Measurements from ENCODE around the gene ITIH2. TPM values are rescaled to one million over a fixed set of nuclear protein-coding genes. Genes with fewer than 3 reads are reported as not detected.
"Not testable (repeated sequence)": the region's sequence is repeated elsewhere in the genome, so short reads cannot be mapped to it uniquely, and the experiment has no call there.

Gene ITIH2
- total and polyA plus RNA-seq, 7 donors: not detected

- Histone ChIP-seq H3K4me1 (no peaks in the 10 kb centered on the region), H3K36me3 (peaks cover 6 to 79% (median 32%) of the 10 kb centered on the region in 4 donors), H3K9me3 (no peaks in the 10 kb centered on the region), H3K27ac (no peak overlapping the region), H3K4me3 (no peak overlapping the region), H3K27me3 (no peaks in the 10 kb centered on the region)
- intact Hi-C loops (cut with DNase I): no loop called here
- DNase-seq: no peak
- TF ChIP-seq POLR2AphosphoS5 (IDR thresholded peaks at IDR 0.05) (no peak), POLR2A (IDR thresholded peaks at IDR 0.05) (no peak), EP300 (IDR thresholded peaks at IDR 0.05) (no peak), CTCF (IDR thresholded peaks at IDR 0.05) (no peak)
- WGBS, 2 donors: 95 to 98% methylated on average over 7 of the region's 7 CpGs
These were observed 65.3 kb downstream of the ITIH2 start for GRCh38 chr10:7768417-7768816.

GRCh38 chr10:7773845-7774801, 71.0 kb downstream of the ITIH2 start:
- no peak overlapping the region for H3K27ac ChIP-seq
- TF ChIP-seq CTCF (IDR thresholded peaks at IDR 0.05): no peak
- no peak for TF ChIP-seq POLR2AphosphoS5 (IDR thresholded peaks at IDR 0.05)
- no peak for TF ChIP-seq EP300 (IDR thresholded peaks at IDR 0.05)
- no peak for TF ChIP-seq POLR2A (IDR thresholded peaks at IDR 0.05)
- WGBS, 2 donors: 40 to 61% methylated on average over 10 of the region's 10 CpGs
- intact Hi-C loops (cut with DNase I): no loop called here
- H3K4me3 ChIP-seq: no peak overlapping the region
- H3K36me3 ChIP-seq: peaks cover 3 to 80% (median 43%) of the 10 kb centered on the region in 4 donors
- DNase-seq: no peak
- H3K27me3 ChIP-seq: no peaks in the 10 kb centered on the region
- no peaks in the 10 kb centered on the region for H3K9me3 ChIP-seq
- H3K4me1 ChIP-seq: no peaks in the 10 kb centered on the region

- H3K27me3 ChIP-seq: no peaks in the 10 kb centered on the region
- intact Hi-C loops (cut with DNase I): no loop called here
- H3K9me3 ChIP-seq: no peaks in the 10 kb centered on the region
- no peak for DNase-seq
- no peak overlapping the region for H3K27ac ChIP-seq
- no peaks in the 10 kb centered on the region for H3K4me1 ChIP-seq
- peaks cover 0 to 86% (median 38%) of the 10 kb centered on the region in 4 donors for H3K36me3 ChIP-seq
- H3K4me3 ChIP-seq: no peak overlapping the region
- WGBS, 2 donors: 96 to 97% methylated on average over 2 of the region's 2 CpGs
- TF ChIP-seq CTCF (IDR thresholded peaks at IDR 0.05) (no peak), EP300 (IDR thresholded peaks at IDR 0.05) (no peak)
These were observed 73.7 kb downstream of the ITIH2 start for GRCh38 chr10:7776777-7777176.

GRCh38 chr10:7782194-7782593, 79.1 kb downstream of the ITIH2 start:
- not testable (repeated sequence) for H3K4me3 ChIP-seq, H3K9me3 ChIP-seq, H3K27me3 ChIP-seq, DNase-seq, H3K27ac ChIP-seq
- intact Hi-C loops (cut with DNase I): loop anchor here (10.0 kb wide), 3 partner anchors 97 to 1887 kb away; partner anchors contain the start of gene FBH1
- 92 to 95% methylated on average over 6 of the region's 6 CpGs for WGBS, 2 donors
- Histone ChIP-seq H3K4me1 (peaks cover 0 to 26% (median 14%) of the 10 kb centered on the region in 4 donors), H3K36me3 (peaks cover 0 to 51% (median 19%) of the 10 kb centered on the region in 4 donors)

GRCh38 chr10:7786430-7786829, 83.3 kb downstream of the ITIH2 start:
- TF ChIP-seq CTCF (IDR thresholded peaks at IDR 0.05) (no peak), POLR2AphosphoS5 (IDR thresholded peaks at IDR 0.05) (no peak), POLR2A (IDR thresholded peaks at IDR 0.05) (no peak), EP300 (IDR thresholded peaks at IDR 0.05) (no peak)
- H3K4me1 ChIP-seq: peaks cover 0 to 55% (median 41%) of the 10 kb centered on the region in 4 donors

More at GRCh38 chr10:7786430-7786829, 83.3 kb downstream of the ITIH2 start:
- intact Hi-C loops (cut with DNase I): loop anchor here (10.0 kb wide), 3 partner anchors 102 to 1892 kb away; partner anchors contain the start of gene FBH1
- H3K27me3 ChIP-seq: no peaks in the 10 kb centered on the region
- no peak overlapping the region for H3K27ac ChIP-seq
- H3K4me3 ChIP-seq: peak overlapping the region in 1 of 4 donors; percentile 91
- peaks cover 0 to 10% (median 0%) of the 10 kb centered on the region in 4 donors for H3K36me3 ChIP-seq
- no peak for DNase-seq
- WGBS, 2 donors: 76 to 86% methylated on average over 3 of the region's 3 CpGs
- H3K9me3 ChIP-seq: no peaks in the 10 kb centered on the region

All from sigmoid colon (tissue), 7 donors.